ENCODE measurements around the gene LMCD1.

GRCh38 chr3:8555725-8556472 is 54.3 kb downstream of the LMCD1 start:
- no peak for TF ChIP-seq REST (IDR thresholded peaks at IDR 0.05; ENCODE audit: insufficient read depth in 1 of 2, low read depth in 2 of 2, low read length in 2 of 2)
- no peak for TF ChIP-seq POLR2AphosphoS5 (IDR thresholded peaks at IDR 0.05; ENCODE audit: low read depth, low read length)

Data from PFSK-1 (cell line).